Measurements from ENCODE around the gene TCEANC2. TPM values are rescaled to one million over a fixed set of nuclear protein-coding genes. Genes with fewer than 3 reads are reported as not detected.
"Not testable (repeated sequence)": the region's sequence is repeated elsewhere in the genome, so short reads cannot be mapped to it uniquely, and the experiment has no call there.

Gene TCEANC2
- total RNA-seq, 1 donor from 2014 or later, result 4.1 TPM

DNA sequence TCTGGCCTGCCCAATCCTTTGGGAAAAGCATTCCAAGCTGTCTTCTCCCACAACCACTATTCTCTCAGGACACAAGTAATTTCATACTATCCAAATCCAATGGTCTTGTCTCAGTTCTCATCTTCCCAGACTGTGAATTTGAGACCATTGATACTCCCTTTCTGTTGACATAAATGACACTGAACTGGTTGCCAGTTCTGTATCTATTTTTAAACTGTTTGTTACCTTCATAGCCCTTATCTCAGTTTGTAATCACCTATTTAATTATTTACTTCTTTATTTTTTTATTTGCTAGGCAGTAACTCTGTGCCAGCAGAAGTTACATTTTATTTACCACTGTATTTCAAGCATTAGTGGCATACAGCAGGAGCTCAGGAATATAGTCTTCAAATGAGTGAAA, 24.0 kb downstream of the TCEANC2 start:
- intact Hi-C loops (cut with DNase I), result loop anchor here (5.0 kb wide), 1 partner anchor 735 kb away; no protein-coding TSS in a partner anchor

DNA sequence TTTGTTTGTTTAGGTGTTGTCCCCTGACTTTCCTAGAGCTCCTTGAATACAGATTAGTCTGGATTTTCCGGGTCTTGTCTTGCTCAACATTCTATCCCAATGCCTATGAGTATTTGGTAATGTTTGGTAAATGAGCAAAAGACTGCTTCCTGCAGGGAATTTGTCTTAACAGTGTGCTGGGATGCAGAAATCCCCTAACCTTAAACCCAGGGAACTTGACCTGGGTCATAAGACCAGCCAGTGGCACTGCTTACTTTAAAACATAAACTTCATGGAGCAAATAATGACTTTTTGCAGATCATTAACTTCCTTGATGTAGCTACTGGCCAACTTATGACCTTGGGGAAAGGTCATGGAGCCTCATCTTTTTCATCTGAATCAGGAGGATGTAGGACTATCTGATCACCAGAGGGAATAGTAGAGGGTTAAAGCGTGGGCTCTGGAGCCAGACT, 27.2 kb downstream of the TCEANC2 start:
- DNase-seq (ENCODE audit: low spot score), result no peak
- intact Hi-C loops (cut with DNase I), result no loop called here

More for the DNA sequence above, 24.0 kb downstream of the TCEANC2 start:
- DNase-seq (ENCODE audit: low spot score), result no peak

DNA sequence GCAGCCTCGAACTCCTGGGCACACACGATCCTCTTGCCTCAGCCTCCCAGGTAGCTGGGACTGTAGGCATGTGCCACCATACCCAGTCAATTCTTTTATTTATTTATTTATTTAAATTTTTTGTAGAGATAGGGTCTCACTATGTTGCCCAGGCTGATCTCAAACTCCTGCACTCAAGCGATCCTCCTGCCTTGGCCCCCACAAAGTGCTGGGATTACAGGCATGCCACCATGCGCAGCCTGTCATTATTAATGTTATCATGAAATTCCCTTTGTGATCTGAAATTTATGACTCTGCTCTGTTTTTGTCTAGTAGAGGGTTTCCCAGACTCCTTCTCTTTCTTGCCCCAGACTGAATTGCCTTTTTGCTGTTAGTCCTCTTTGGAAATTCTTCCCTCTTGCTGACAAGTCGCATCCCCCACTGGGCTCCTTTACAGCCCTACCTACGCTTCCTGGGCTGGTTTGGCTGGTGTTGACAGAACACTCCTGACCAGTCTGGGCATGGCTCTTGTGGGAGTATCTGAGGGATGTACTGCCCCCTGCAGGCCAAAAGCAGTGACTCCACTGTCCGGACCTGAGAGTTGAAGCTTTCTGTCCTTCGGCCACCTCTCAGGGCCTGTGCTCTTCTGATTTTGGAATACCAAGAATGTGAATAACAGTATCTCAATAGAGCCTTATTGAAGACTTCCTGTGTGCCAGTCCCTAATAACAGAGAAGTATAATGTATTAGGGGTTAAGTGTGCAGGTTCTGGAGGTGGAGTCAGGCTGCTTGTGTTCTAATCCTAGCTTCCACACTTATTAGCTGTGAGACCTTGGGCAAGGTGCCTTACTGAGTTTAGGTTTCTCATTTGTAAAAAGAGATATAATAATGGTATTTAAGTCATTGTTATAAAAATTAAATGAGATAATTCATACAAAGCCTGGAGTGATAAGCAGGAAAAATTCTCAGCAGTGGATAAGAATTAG, 28.2 kb downstream of the TCEANC2 start:
- DNase-seq (ENCODE audit: low spot score), result no peak
- intact Hi-C loops (cut with DNase I), result no loop called here

DNA sequence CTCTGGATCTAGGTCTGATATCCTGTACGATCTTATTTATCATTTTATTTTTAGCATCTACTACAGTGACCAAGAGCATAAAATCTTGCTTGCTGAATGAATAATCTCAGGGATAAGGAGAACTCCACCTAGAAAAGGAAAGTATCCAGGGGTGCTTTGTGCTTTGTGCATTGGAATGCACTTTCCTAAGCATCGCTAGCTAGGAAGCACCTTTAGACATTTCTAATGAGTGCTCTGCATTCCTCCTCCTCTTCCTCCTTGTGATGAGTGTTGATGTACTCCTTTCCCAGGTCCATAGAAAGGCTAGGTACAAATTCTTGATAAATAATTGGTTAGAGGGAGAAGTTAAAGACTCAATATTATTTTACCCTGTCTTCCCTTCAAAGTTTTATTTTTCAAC, 31.4 kb downstream of the TCEANC2 start:
- intact Hi-C loops (cut with DNase I), result no loop called here
- no peak for DNase-seq (ENCODE audit: low spot score)

DNA sequence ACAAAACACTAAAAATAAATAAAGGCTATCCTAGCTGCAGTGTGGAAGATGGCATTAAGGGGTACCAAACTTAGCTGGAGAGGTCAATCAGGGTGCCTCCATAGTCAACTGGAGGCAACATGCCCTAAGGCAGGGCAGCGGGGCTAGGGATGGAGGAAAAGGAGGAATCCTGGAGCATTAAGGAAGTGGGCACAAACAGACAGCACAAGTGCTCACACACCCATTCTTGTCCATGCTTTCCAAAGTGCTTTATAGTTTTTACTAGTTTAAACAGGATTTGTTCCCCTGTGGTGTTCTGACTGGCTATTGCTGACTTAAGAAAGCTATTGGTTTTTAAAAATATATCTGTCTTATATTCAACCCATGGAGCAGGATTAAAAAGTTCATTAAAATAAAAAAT, 33.3 kb downstream of the TCEANC2 start:
- intact Hi-C loops (cut with DNase I), result no loop called here

DNA sequence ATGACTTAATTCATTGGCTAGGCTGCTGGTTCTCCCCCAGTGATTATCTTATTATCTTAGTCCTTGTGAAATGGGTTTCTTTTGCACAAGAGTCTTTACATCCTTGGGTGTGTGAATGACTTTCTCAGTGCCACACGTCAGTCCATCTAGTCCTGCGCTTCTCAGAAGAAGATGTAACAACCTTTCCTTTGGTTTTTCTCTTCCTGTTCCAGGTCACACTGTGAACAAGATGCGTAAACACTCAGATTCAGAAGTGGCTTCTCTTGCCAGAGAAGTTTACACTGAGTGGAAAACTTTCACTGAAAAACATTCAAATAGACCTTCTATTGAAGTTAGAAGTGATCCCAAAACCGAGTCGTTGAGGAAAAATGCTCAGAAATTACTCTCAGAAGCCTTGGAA, 35.0 kb downstream of the TCEANC2 start:
- no peak for DNase-seq (ENCODE audit: low spot score)
- intact Hi-C loops (cut with DNase I), result no loop called here

More for the DNA sequence above, 33.3 kb downstream of the TCEANC2 start:
- DNase-seq (ENCODE audit: low spot score), result no peak

DNA sequence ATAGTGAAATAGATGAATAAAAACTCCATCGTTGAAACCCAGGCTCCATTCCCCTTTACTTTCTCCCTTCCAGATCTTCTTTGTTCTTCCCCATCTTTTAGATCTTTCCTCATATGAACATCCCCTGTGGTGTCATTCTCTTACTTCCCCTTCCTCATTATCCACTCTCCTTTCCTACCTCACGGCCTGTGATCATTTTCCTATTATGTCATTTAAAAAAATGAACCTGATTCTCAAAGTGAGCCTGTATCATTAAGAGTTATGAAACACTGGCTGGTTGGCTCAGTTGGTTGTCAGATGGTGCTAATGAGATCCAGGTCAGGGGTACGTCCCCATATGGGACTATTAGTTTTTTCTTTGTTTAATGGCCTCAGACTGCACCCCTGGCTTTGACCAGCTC, 38.3 kb downstream of the TCEANC2 start:
- no peak for DNase-seq (ENCODE audit: low spot score)
- intact Hi-C loops (cut with DNase I), result no loop called here

DNA sequence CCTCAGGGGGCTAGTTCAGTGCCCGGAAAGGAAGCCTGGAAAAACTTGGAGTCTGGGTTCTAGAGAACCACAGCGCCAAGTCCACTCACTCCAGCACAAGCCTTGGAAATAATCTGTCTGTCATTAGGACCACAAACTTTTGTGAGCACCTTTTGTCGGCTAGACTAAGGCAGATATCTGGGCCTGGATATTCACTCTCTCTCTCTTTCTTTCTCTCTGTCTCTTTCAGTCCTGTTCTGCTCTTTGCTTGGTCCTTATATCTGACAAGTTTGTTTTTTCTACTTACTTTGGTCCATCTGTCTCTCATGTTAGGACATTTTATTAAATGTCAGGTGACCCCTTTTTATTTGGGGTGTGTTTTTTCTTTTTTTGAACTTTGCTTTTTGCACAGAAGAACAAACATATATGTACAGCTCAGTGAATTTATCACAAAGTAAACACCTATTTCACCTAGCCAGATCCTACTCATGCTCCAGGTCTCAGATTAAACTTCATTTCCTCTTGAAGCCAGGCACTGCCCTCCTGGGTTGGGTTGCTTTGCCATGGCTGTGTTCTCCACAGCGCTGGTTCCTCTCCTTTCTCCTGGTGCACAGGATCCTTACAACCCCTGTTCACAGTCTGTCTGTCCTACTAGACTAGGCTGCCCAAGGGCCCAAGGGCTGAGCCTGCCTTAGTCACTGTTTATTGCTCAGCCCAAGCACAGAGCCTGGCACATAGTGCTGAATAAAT, 40.8 kb downstream of the TCEANC2 start:
- intact Hi-C loops (cut with DNase I), result no loop called here
- no peak for DNase-seq (ENCODE audit: low spot score)

DNA sequence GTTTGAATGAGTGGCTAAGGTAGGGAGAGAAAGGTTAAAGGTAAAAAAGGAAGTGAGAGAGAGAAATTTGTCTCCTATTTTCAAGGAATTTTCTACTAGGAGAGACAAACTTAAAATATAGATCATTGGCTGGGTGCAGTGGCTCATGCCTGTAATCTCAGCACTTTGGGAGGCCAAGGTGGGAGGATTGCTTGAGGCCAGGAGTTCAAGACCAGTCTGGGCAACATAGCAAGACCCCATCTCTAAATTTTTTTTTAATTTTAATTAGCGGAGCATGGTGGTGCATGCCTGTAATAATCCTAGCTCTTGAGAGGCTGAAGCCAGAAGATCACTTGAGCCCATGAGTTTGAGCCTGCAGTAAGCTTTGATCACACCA, 41.3 kb downstream of the TCEANC2 start:
- intact Hi-C loops (cut with DNase I); DNase-seq (ENCODE audit: low spot score): not testable (repeated sequence)

DNA sequence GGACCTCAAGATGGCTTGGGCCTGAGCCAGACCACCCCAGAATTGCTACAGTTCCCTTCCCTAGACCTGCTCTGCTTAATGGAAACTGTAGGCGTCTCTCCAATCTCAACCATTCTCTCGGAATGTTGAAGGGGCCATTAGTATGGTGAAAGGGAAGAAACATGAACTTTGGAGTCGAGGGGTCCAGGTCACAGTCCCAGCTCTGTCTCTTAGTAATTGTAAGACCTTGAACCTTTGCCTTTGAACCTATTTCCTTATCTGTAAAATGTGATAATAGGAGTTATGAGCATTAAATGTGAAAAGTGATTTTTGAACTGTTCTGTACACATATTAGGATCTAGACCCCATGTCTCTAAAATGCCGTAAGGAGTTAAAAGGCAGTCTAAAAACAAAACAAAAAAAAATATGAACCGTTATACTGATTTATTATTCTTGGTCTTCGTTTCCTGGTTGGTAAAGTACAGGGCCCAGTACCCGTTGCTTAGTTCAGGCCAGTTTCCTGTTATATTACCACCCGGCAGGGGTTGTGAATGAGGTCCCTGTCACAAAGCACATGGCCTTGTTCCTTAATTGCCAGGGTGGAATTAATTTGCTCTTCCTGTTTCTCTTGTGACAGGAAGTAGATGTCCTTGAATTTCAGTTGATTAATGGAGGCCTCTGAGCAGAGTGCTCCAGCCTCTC, 42.3 kb downstream of the TCEANC2 start:
- DNase-seq (ENCODE audit: low spot score), result no peak
- intact Hi-C loops (cut with DNase I), result no loop called here

DNA sequence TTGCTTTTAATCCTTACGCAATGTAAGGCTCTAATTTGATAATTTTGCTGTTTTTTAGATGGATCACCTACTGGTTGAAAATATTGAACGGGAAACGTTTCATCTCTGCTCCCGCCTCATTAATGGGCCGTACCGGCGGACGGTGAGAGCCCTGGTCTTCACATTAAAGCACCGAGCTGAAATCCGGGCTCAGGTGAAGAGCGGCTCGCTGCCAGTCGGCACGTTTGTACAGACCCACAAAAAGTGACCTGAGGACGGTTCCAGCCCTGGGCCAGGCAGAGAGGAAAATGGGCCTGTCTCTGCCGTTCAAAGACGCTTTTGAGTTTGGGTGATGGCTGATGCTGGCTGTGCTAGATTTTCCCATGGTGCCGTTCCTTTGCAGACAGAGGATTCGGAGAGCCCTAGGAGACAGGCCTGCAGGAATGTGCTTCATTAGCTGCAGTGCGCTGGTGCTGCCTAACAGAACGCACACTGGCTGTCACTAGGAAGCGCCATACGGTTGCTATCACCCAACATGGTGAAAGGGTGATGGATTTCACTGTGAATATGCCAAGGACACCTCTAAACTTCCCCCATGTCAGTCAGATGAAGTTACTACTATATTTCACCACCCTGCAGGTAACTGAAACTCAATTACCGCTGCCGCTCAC, 42.9 kb downstream of the TCEANC2 start:
- no peak for DNase-seq (ENCODE audit: low spot score)
- intact Hi-C loops (cut with DNase I), result no loop called here

DNA sequence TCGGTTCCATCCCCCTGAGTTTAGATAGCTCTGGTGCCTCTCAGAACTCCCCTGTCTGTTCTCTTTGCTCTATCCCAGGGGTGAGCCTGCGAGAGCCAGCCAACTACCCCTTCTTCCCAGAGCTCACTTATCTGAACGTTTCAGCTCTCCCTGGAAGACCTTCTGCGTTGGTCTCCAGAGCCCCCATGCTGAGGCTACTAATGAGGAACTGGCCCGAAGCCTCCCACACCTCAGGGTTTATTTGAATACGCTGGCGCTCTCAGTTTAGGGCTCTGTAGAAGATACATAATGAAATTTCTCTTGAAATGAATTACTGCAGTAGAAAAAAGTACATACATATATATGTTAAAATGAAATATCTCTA, 43.5 kb downstream of the TCEANC2 start:
- intact Hi-C loops (cut with DNase I), result no loop called here
- DNase-seq (ENCODE audit: low spot score), result no peak

DNA sequence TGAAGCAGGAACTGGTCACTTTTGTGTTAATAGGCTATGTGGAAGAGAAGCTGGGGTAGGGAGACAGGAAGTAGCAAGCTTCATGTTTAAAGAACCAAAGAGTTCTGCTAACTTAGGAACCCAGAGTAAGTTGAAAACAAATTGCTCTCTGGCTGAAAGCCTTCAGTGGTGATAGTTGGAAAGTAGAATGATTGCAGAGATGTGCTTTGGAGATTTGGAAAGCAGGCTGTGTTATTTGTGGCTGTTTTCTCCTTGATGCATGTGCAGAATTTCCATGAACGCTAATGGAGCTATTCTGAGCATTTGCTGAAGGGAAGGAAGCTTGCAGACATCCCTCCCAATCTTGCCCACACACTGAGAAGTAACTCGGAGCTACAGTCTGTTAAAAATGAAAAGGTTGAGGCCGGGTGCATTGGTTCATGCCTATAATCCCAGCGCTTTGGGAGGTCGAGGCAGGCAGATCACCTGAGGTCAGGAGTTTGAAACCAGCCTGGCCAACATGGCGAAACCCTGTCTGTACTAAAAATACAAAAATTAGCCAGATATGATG, 45.7 kb downstream of the TCEANC2 start:
- DNase-seq (ENCODE audit: low spot score), result no peak
- intact Hi-C loops (cut with DNase I), result no loop called here

DNA sequence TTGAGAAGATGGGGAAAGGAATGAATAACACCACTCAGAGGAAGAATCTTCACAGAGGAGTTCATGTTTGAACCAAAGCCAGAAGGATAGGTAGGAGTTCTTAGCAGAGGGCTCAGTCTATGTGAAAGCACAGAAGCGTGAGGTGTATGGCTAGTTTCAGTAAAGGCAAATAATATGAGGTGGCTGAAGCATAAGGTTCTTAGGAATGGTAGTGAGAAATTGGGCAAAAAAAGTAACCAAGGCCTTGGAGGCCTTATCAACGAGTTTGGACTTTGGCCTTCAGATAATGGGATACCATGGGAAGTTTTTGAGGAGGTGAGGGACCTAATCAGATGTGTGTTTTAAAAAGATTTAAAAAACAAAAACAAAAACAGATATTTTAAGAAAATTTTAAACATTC, 47.1 kb downstream of the TCEANC2 start:
- no peak for DNase-seq (ENCODE audit: low spot score)
- intact Hi-C loops (cut with DNase I), result no loop called here

DNA sequence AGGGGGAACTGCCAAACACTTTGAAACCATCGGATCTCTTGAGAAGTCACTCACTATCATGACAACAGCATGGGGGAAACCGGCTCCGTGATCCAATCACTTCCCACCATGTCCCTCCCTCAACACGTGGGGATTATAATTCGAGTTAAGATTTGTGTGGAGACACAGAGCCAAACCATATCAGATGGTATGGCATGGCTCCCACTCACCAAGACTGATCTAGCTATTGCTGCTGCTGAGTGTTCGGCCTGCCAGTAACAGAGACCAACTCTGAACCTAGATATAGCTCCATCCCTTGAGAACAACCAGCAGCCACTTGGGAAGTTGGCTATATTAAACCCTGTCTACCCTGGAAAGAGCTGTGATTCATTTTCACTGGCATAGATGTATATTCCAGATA, 50.0 kb downstream of the TCEANC2 start:
- DNase-seq (ENCODE audit: low spot score), result no peak
- intact Hi-C loops (cut with DNase I), result no loop called here

DNA sequence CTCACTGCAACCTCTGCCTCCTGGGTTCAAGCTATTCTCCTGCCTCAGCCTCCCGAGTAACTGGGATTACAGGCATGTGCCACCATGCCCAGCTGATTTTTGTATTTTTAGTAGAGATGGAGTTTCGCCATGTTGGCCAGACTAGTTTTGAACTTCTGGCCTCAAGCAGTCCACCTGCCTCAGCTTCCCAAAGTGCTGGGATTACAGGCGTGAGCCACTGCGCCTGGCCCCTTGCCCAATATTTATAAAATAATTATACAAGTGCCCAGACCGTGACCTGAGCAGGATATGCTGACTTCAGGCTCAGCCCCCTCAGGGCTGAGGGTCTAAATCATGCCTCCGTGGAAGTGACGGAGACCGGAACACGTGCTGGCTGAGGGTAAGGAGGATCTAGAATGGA, 51.2 kb downstream of the TCEANC2 start:
- intact Hi-C loops (cut with DNase I); DNase-seq (ENCODE audit: low spot score): not testable (repeated sequence)

DNA sequence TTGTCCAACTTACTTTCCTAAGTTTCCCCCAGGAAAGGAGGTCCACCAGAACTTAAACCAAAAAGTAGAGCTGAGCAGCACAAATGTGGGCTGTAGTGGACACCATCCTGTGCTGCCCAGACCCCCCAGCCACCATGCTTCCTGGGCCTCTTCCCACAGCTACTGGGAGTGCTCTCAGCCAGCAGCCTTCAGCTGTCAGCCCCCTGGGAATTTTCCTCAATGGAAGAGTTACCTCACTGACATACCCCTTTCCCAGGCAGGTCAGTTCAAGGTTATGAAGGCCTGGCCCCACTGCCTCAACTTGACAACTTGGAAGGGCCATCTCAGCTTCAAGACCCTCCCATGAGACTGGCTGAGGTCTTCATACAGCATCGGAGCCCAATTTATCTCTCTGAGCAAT, 51.7 kb downstream of the TCEANC2 start:
- intact Hi-C loops (cut with DNase I), result no loop called here
- peak; percentile 53 for DNase-seq (ENCODE audit: low spot score)

DNA sequence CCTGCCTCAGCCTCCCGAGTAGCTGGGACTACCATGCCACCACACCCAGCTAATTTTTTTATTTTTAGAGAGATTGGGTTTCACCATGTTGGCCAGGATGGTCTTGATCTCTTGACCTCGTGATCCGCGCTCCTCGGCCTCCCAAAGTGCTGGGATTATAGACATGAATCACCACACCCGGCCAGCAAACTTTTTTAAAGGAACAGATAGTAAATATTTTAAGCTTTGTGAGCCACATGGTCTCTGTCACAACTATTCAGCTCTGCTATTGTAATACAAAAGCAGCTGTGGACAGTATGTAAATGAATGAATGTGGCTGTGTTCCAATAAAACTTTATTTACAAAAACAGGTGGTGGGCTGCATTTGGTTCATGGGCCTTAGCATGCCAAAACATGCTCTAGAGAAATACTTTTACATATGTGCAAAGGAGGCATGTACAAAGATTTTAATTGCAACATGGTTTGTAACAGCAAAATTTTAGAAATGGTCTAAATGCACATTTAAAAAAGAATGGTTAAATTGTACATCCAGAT, 52.4 kb downstream of the TCEANC2 start:
- intact Hi-C loops (cut with DNase I), result no loop called here
- DNase-seq (ENCODE audit: low spot score), result no peak

DNA sequence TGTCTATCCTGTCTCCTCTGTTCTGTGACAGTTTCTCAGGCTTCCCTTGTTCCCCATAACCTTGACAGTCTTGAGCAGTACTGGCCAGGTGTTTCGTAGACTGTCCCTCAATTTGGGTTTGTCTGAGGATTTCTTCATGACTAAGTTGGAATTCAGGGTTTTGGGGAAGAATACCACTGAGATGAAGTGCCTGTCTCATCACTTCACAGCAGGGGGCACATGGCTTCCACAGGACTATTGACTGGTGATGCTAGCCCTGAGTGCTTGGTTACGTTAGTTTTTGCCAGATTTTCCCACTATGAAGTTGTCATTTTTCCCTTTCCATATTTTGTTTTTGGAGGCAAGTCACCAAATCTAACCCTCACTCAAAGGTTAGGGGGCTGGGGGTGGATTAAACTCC, 53.7 kb downstream of the TCEANC2 start:
- DNase-seq (ENCODE audit: low spot score), result no peak
- intact Hi-C loops (cut with DNase I), result no loop called here

All from cardiac septum (tissue), 1 donor.